Measurements from ENCODE around the gene CD34.

CD34 gene

DNA sequence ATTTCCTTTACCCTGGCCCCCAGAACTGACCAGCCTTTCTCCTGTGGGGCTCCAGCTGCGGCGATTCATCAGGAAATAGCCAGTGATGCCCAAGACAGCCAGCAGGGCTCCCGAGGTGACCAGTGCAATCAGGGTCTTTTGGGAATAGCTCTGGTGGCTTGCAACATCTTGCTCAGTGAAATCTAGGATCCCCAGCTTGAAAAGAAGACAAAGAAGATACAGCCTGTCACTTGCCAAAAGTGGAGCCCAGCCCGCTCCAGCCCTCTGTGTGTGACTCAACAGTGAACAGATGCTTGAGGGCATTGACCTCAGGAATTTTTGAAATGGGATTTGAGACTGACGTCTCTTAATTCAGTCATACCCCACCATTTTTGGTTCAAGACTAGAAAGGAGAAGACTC is 22.3 kb downstream of the CD34 start (continued):
- TF ChIP-seq MEIS1 (CRISPR knock-in tag; IDR thresholded peaks at IDR 0.05; ENCODE audit: borderline replicate concordance) (no peak), ZNF341 (tag by site-specific recombination; IDR thresholded peaks at IDR 0.05; ENCODE audit: low read depth) (no peak), ZNF558 (tag by site-specific recombination; IDR thresholded peaks at IDR 0.05) (no peak), ZNF394 (tag by site-specific recombination; IDR thresholded peaks at IDR 0.05; ENCODE audit: borderline replicate concordance) (no peak), IKZF3 (tag by site-specific recombination; IDR thresholded peaks at IDR 0.05) (no peak)

DNA sequence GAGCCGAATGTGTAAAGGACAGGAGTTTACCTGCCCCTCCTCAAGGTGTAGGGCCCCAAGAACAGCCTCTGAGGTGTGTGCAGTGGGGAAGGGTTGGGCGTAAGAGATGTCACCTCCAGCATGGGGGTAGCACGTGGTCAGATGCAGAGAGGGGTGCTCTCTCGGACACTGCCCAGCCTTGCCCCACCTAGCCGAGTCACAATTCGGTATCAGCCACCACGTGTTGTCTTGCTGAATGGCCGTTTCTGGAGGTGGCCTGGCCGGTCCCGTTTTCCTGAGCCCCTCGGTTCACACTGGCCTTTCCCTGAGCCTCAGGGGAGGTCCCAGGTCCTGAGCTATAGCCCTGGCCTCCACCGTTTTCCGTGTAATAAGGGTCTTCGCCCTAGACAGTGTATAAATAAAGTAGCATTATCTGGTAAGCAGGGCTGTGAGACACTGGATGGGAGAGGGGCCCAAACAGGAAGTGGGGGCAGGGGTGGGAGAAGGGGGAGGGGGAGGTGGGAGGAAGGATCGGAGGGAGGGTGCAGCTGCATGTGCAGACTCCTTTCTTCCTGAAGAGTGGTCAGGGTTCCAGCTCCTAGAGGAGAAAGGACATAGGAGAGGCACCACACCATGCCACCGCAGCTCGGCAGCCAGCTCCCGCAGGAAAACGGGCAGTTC is 23.3 kb downstream of the CD34 start:
- no peaks in the 10 kb centered on the region for H3K36me3 ChIP-seq (ENCODE audit: control insufficient read depth in 2 of 2, insufficient read depth in 1 of 2, low read length in 2 of 2)
- TF ChIP-seq ZNF701 (tag by site-specific recombination; IDR thresholded peaks at IDR 0.05) (no peak), ZBTB21 (tag by site-specific recombination; IDR thresholded peaks at IDR 0.05) (no peak)
- TF ChIP-seq, protein P1, sequence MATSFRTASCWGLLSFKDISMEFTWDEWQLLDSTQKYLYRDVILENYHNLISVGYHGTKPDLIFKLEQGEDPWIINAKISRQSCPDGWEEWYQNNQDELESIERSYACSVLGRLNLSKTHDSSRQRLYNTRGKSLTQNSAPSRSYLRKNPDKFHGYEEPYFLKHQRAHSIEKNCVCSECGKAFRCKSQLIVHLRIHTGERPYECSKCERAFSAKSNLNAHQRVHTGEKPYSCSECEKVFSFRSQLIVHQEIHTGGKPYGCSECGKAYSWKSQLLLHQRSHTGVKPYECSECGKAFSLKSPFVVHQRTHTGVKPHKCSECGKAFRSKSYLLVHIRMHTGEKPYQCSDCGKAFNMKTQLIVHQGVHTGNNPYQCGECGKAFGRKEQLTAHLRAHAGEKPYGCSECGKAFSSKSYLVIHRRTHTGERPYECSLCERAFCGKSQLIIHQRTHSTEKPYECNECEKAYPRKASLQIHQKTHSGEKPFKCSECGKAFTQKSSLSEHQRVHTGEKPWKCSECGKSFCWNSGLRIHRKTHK (tag by site-specific recombination; IDR thresholded peaks at IDR 0.05), result no peak
- no peak overlapping the region for H3K4me3 ChIP-seq (ENCODE audit: low read depth, low read length)
- no peaks in the 10 kb centered on the region for H3K9me3 ChIP-seq (ENCODE audit: control insufficient read depth, insufficient read depth, low read depth, low read length)
- no peak overlapping the region for H3K27ac ChIP-seq (ENCODE audit: extremely low read depth, low read depth, low read length)
- ChIA-PET CTCF (interaction anchor here (1.1 to 9.5 kb wide), 7 partner anchors 9 to 110 kb away, joined by 3 to 146 read pairs (median 37); no protein-coding TSS in a partner anchor), POLR2A (interaction anchor here (0.5 to 1.7 kb wide), 3 partner anchors 76 to 757 kb away, joined by 3 to 8 read pairs (median 3); no protein-coding TSS in a partner anchor)
- H3K4me1 ChIP-seq (ENCODE audit: control insufficient read depth, insufficient read depth, low read length), result no peaks in the 10 kb centered on the region

DNA sequence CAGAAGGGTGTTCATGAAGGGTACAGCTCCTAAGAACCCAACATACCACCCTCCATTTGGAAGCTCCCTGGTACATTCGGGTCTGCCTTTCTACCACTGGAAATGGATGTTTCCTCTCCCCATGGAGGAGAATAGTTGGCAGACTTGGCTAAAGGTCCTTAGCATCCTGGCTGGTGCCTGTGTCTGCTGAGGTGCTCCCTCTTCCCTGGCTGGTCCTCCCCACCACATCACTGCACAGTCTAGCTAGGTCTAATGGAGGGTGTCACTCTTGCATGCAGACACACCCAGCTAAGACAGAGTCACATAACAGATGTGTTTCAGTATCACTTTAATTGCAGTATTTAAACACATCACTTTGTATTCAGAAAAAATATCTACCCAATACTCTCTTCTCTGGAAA is 24.7 kb downstream of the CD34 start:
- TF ChIP-seq ZNF548 (tag by site-specific recombination; IDR thresholded peaks at IDR 0.05) (no peak), ZEB2 (tag by site-specific recombination; IDR thresholded peaks at IDR 0.05) (no peak), ZNF350 (tag by site-specific recombination; IDR thresholded peaks at IDR 0.05) (no peak), ZNF280D (tag by site-specific recombination; IDR thresholded peaks at IDR 0.05) (no peak), ZNF560 (tag by site-specific recombination; IDR thresholded peaks at IDR 0.05; ENCODE audit: borderline replicate concordance) (no peak), ZFP69B (tag by site-specific recombination; IDR thresholded peaks at IDR 0.05) (no peak), ZNF514 (tag by site-specific recombination; IDR thresholded peaks at IDR 0.05) (no peak), ZNF398 (tag by site-specific recombination; IDR thresholded peaks at IDR 0.05) (no peak), ZNF37A (tag by site-specific recombination; IDR thresholded peaks at IDR 0.05) (no peak), OVOL3 (tag by site-specific recombination; IDR thresholded peaks at IDR 0.05) (no peak)
- Histone ChIP-seq H3K4me1 (ENCODE audit: control insufficient read depth, insufficient read depth, low read length) (no peaks in the 10 kb centered on the region), H3K36me3 (ENCODE audit: control insufficient read depth in 2 of 2, insufficient read depth in 1 of 2, low read length in 2 of 2) (no peaks in the 10 kb centered on the region), H3K4me3 (ENCODE audit: low read depth, low read length) (no peak overlapping the region), H3K27ac (ENCODE audit: extremely low read depth, low read depth, low read length) (no peak overlapping the region), H3K9me3 (ENCODE audit: control insufficient read depth, insufficient read depth, low read depth, low read length) (no peaks in the 10 kb centered on the region)
- ChIA-PET CTCF (interaction anchor here (0.5 to 9.5 kb wide), 27 partner anchors 10 to 1362 kb away, joined by 3 to 146 read pairs (median 9); partner anchors contain the start of gene CD34), POLR2A (interaction anchor here (1.7 kb wide), 1 partner anchor 77 kb away, joined by 8 read pairs; no protein-coding TSS in a partner anchor)

Data from HEK293 (cell line).